HepG2 (cell line): ENCODE measurements around the gene FAM9B.

Experiments
- KDM1A ChIP-seq: IDR thresholded peaks from 2 replicates; pipeline ENCODE4 v1.6.1; 2016; ENCODE audit warnings: missing compliant biosample characterization
- NCOR1 ChIP-seq: fragments of 200-600 bp; sonication (generic); IDR thresholded peaks from 2 replicates; pipeline ENCODE4 v1.7.0; 2017; ENCODE audit warnings: antibody characterized with exemption, low read length, borderline replicate concordance
- PBX3 ChIP-seq: sonication (generic); formaldehyde crosslinking; IDR thresholded peaks from 2 replicates; pipeline ENCODE4 v1.8.1; 2023; ENCODE audit warnings: missing genetic modification reagents, inconsistent platforms, borderline replicate concordance
- POLR2A ChIP-seq, 2 experiments: IDR thresholded peaks; 2 replicates each; pipeline ENCODE4 v1.6.1; 2011; ENCODE audit warnings: low read depth in 2 of 2, low read length in 2 of 2, mild to moderate bottlenecking in 1 of 2, moderate library complexity in 1 of 2; ENCODE audit not compliant: insufficient read depth in 1 of 2
- SMAD1 ChIP-seq: sonication (generic); formaldehyde crosslinking; IDR thresholded peaks from 2 replicates; pipeline ENCODE4 v1.4.0; 2020; ENCODE audit warnings: missing genetic modification reagents, low read depth, mild to moderate bottlenecking, borderline replicate concordance
- ZBTB25 ChIP-seq: IDR thresholded peaks from 2 replicates; pipeline ENCODE4 v1.6.1; 2018; ENCODE audit warnings: missing genetic modification reagents
- ZFX ChIP-seq: sonication (generic); formaldehyde crosslinking; IDR thresholded peaks from 2 replicates; pipeline ENCODE4 v1.4.0; 2020; ENCODE audit warnings: mild to moderate bottlenecking, low read depth, missing genetic modification reagents, moderate library complexity
- ZNF280D ChIP-seq: sonication (generic); formaldehyde crosslinking; IDR thresholded peaks from 2 replicates; pipeline ENCODE4 v1.5.1; 2020; ENCODE audit warnings: mild to moderate bottlenecking, missing genetic modification reagents
- ZNF639 ChIP-seq: conservative IDR thresholded peaks from 2 replicates; pipeline ENCODE4 v1.6.1; 2018; ENCODE audit warnings: missing genetic modification reagents

- TF ChIP-seq ZFX (CRISPR knock-in tag) (no peak), SMAD1 (CRISPR knock-in tag) (no peak), KDM1A (no peak), PBX3 (CRISPR knock-in tag) (no peak), ZNF639 (no peak), NCOR1 (no peak), ZBTB25 (CRISPR knock-in tag) (no peak), POLR2A (IDR thresholded peaks at IDR 0.05; ENCODE audit: insufficient read depth in 1 of 2, low read depth in 2 of 2, low read length in 2 of 2) (no peak), ZNF280D (CRISPR knock-in tag) (no peak)
Measured at GRCh38 chrX:9033179-9033578, 748 bp downstream of the FAM9B start.
